ENCODE measurements around the gene C1QTNF12.

Gene C1QTNF12

DNA sequence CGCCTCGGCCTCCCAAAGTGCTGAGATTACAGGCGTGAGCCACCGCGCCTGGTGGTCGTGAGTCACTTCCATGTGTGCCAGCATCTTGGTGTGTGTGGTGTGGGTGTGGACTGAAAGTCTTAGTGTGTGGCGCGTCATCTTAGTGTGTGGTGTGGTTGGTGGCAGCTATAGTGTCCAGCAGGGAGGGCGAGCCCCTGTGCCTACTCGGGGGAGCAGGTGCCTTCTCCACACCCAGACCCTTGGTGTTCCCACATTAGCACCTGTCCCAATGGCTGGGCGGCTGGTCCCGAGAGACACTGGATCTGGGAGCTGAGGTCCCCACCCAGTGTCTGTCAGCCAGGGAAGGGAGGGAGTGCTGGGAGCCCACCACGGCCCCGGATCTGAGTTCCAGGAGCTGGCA lies 36.5 kb upstream of the C1QTNF12 start:
- H3K27ac ChIP-seq: peak overlapping the region; percentile 60
- no peak for DNase-seq (ENCODE audit: low read depth, low spot score)

DNA sequence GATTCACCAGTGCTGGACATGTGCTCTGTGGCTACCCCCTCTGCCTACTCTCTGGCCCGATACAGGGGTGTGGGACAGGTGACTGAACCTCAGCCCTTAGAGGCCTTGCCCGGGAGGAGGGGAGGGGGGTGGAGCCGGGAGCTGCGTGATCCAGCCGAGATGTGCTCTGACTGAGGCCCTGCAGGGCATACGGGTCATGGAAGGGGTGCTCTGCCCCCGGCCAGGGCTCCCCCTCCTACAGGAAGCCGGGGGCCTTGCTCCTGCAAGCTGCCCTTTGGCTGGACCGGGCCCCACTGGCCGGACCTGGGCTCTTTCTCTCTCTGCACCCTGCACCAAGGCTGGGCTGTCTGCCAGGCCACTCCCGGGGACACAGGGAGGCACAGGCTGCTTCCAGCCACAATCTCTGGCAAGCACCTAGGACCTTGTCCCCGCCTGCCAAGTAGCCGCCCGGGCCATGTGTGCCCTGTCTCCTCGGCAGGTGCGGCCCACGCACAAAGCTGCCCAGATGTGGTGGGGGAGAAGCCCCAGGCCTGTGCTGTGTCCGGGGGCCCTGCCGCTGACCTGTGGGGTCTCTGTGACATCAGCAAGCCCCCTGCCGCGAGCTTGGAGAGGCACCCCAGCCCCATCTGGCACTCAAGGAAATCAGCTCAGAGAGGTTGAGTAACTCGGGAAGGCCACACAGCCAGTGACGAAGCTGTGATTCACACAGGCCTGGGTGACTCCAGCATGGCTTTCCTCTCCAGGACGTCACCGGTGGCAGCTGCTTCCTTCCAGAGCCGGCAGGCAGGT lies 35.2 kb upstream of the C1QTNF12 start:
- H3K27ac ChIP-seq: peak overlapping the region; percentile 60
- DNase-seq (ENCODE audit: low read depth, low spot score): no peak

DNA sequence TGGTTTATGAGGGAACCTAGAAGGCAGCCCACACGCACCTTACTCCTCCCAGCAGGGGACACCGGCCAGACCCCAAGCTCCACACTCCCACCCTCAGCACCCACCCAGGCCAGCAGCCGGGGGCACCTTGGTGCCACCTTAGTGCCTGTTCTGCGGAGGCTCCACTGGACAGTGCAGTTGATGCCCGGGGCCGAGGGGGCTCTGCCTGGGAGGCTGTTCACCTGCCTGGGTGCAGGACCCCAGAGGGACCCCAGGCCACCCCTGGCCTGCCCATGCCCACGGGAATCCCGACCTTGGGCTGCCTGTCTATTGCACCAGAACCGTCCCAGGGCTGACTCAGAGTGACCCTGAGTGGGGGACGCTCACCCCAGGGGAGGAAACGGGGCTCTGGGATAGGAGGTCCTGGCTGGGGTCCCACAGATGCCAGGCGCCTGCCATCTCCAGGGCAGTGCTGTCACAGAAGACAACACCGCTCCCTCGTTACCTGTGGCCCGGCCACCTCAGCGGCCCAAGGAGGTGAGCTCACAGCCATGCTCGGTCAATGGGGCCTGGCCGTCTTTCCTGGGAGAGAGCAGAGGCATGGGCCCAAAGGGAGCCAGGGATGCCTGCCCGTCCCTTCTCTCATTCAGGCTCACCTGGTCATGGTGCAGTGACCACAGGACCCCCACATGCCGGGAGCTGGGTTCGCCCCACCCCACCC lies 34.4 kb upstream of the C1QTNF12 start:
- no peak for DNase-seq (ENCODE audit: low read depth, low spot score)
- no peak overlapping the region for H3K27ac ChIP-seq

DNA sequence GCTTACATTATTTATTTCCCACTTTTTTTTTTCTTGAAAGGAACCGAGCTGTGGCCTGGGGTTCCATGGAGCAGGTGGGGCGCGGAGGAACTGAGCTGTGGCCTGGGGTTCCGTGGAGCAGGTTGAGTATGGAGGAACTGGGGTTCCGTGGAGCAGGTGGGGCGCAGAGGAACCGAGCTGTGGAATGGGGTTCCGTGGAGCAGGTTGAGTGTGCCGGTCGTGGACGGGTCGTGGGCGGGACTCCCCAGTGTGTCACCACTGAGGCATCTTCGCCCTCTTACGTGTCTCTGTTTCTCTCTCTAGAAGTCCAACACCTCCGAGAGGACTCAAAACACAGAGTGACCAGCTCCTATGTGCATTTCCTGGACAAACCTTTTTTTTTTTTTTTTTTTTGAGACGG lies 32.5 kb upstream of the C1QTNF12 start:
- DNase-seq (ENCODE audit: low read depth, low spot score): no peak
- H3K27ac ChIP-seq: no peak overlapping the region

DNA sequence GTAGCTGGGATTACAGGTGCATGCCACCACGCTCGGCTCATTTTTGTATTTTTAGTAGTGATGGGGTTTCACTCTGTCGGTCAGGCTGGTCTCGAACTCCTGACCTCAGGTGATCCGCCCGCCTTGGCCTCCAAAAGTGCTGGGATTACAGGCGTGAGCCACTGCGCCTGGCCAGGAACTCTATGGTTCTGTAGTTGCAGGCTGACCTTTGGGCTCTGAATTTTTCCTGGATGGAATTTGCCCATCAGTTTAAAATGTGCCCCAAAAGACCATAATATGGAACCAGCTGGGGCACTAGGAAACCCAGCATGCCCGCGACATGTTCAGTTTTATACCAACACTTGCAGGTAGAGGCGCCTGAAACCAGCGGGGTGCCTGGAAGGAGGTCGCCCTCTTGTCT lies 32.1 kb upstream of the C1QTNF12 start:
- H3K27ac ChIP-seq: no peak overlapping the region
- DNase-seq (ENCODE audit: low read depth, low spot score): no peak

DNA sequence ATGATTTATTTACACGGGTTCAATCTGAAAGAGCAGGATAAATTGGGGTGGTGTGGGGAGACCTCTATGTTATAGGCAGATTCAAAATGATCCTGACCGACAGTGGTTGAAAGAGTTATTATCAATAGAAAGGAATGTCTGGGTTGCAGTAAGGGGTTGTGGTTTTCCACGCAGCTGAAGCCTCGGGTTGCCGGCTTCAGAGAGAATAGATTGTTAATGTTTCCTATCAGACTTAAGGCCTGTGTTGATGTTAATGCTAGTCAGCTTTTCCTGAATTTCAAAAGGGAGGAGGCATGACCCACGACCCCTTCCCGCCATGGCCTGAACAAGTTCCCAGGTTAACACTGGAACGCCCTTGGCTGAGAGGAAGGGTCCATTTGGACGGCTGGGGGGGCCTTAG lies 29.3 kb upstream of the C1QTNF12 start:
- no peak overlapping the region for H3K27ac ChIP-seq
- DNase-seq (ENCODE audit: low read depth, low spot score): no peak

DNA sequence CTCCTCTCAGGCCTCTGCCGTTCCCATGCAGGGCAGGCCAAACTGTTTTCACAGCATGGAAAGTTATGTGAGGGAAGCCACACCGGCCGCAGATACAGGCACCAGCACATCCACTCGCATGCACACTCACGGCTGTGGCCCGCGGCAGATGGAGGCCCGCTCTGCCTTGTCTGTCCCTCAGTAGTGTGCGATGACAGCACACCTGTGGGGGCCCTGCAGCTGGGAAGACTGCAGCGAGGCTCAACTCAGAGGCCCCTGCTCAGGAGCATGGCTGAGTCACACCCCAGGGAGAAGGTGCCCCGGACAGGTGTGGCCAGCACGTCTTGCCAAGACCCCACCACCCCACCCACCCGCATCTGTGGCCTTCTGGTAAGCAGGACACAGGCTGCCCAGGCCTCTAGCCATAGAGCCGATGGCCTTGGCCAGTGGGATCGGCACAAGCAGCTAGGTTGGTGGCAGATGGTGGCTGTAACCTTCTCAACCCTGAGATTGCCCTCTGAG lies 28.5 kb upstream of the C1QTNF12 start:
- no peak for DNase-seq (ENCODE audit: low read depth, low spot score)
- H3K27ac ChIP-seq: no peak overlapping the region

DNA sequence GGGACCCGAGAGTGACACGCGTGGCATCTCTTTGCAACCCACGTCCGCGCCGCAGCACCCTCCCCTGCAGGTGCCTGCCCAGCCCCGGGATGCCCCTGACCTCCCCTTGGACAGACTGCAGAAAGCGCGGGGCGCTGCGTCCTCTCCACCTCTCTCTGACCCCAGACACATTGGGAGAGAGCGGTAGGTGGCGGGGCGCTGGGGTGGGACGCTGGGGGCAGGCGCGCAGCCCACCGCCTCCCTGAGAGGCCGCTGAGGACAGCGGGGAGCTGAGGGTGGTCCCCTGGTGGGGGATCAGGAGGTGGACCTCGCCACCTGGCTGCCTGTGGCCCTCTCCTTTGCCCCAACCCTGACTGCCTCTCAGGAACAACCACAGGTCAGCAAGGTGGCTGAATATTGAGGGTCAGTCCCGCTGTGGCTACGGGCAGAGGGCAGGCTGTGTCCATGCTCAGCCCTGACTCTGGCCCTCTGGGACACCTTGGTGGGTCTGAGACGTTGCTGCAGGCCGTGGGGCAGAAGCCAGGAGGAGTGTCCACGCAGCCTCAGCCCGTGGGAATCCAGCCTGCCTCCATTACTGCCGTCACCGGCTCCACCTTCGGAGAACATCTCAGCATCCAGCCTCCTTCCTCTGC lies 27.9 kb upstream of the C1QTNF12 start:
- H3K27ac ChIP-seq: no peak overlapping the region
- DNase-seq (ENCODE audit: low read depth, low spot score): no peak

DNA sequence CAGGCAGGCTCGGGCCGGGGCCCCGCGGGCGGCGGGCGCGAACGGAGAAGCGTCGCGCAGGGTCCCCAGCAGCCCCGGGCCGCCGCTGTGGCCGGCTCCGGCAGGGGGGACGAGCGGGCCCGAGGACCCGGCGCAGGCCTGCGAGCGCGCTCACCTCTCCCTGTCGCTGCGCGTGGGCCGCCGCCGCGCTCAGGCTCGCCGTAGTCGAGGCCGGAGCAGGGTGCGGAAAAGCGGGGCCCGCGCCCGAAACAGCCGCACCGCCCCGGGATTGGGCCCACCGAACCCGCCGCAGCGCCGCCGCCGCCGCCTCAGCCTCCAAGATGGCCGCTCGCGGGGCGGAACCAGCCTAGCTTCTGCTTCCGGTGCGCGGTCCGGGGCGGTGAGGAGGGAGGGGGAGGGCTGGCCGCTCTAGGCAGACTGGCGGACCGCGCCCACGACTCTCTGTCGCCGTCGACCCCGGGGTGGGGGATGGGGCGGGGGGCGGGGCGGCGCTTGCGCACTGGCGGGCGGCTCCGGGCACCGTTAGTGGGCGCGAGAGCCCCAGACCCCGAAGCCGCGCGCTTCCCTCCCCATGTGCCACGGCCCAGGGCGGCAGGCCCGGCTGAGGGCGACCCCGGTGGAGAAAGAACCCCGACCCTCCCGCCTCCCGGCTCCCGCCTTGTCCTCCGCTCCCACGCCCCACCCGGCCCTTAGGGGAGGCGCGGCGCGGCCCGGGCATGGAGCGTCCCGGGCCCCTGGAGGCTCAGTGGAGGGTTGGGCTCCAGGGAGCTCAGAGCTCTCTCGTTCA lies 27.2 kb upstream of the C1QTNF12 start, which contains the start of gene UBE2J2:
Gene UBE2J2, minus strand, starts transcription at position 343 of the 787 bp plus-strand sequence. CDS start 5,862 bp downstream, outside the sequence.
- peak within 1 kb of the TSS; percentile 84 for H3K27ac ChIP-seq
- no peak for DNase-seq (ENCODE audit: low read depth, low spot score)

DNA sequence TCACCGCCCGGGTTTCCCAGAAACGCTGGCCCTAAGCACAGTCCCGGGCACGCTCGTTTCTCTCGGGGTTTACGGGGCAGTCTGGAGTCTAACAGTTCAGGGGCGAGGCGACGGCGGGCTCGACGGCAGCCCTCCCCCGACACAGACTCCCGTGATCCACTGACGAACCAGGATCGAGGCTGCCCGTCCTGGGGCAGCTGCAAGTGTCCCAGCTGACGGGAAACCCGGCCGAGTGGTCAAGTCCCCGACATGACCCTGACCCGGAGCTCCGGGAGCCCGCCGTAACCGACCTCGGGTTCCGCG lies 26.6 kb upstream of the C1QTNF12 start:
- peak overlapping the region; percentile 84 for H3K27ac ChIP-seq
- no peak for DNase-seq (ENCODE audit: low read depth, low spot score)

DNA sequence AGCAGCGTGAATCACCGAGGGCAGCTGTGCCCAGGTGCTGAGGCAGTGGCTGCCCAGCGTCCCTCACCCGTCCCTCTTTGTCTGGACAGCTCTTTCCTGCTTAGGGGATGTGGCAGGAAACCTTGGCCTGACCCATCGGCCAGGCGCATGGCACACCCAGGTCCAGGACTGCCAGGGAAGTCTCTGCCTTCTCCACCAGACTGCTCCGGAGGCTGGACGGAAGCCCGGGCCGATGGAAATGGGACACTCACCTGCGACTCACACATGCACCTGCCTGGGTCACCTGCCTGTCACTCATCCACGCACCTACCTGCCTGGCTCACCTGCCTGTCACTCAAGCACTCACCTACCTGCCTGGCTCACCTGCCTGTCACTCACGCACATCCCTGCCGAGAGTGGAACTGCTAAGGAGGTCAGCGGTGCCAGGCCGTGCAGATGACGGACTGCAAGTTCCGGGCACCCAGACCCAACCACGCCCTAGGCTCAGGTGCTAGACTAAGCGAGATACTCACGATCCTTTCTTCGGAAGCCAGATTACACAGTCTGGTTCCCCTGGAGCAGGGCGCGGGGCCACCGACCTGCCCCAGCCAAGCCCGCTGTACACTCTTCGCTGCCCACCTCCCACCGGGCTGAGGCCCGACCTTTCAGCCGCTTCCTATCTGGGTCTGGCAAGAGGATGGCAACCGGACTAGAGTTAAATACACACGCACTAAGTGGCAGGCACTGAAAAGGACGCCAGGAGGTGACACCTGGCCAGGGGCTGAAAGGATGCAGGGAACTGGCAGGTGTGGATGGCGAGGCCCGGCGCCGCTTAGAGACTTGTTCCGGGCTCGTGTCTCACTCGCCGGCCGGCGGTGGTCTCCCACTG lies 26.1 kb upstream of the C1QTNF12 start:
- no peak for DNase-seq (ENCODE audit: low read depth, low spot score)
- peak overlapping the region; percentile 84 for H3K27ac ChIP-seq

DNA sequence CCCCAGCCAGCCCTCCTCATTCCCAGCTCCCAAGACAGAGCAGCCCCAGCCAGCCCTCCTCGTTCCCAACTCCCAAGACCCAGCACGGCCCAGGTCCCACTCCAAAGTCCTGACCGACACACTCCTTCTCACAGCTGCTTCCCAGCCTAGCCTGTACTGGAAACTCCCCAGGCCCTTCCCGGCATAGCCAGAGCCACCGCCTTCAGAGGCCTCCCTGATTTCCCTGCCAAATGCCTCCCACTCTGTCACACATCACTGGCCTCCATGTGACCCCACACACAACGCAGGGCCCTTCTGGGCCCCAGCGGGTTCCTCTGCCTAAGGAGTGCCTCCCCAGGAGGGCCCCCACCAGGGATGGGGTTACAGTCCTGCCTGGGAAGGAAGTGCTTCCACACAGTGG lies 24.3 kb upstream of the C1QTNF12 start:
- H3K27ac ChIP-seq: no peak overlapping the region
- no peak for DNase-seq (ENCODE audit: low read depth, low spot score)

DNA sequence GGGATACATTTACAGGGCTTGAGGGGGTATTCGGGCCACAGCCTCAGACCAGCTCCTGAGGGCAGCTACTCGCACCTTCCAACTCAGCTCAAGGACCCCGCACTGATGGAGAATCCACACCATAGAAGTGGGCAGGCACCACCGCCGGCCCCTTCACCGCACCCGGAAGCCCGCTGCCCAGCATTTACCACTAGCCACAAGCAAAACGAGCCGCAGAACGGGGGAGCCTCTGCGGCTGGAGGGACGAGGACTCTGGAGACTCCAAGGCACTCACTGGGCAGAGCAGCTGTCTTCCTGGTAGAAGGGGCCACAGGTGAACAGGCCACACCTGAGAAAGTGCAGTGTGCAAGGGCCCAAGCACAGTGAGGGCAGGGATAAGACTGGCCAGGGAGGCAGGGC lies 21.8 kb upstream of the C1QTNF12 start:
- no peak overlapping the region for H3K27ac ChIP-seq
- no peak for DNase-seq (ENCODE audit: low read depth, low spot score)

DNA sequence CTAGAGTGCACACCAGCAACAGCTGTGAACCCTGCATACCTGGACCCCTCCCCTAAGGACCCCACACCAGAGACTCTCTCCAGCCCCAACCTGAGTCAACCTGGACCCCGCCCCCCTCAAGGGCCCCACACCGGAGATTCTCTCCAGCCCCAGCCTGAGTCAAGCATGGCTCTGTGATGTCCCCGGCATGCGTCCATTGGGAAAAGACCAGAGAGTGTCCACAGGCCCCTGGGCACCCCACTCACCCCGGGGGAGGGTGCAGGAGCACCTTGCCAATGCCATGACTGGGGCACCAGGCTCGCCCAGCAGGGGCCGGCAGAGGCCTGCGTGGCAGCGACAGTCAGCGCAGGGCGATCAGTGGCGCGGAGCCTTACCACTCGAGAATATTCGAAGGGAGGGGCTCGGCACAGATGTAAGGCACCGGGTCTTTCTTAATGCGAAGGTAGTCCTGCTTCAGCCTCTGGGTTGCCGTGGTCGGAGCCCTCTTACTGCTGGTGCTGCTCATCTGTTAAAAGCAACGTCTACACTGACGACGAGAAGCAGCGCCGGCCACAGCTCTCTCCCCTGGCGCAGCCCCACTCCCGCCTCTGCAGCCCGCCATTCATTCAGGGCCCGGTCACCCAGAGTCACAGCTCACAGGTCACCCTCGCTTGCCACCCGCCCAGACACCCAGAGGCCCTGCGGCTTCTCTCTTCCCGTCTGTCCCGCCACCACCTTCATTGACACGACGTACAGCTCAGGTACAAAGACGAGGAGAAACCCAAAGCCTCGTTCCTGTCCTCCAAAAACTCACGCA lies 21.2 kb upstream of the C1QTNF12 start:
- no peak overlapping the region for H3K27ac ChIP-seq
- no peak for DNase-seq (ENCODE audit: low read depth, low spot score)

DNA sequence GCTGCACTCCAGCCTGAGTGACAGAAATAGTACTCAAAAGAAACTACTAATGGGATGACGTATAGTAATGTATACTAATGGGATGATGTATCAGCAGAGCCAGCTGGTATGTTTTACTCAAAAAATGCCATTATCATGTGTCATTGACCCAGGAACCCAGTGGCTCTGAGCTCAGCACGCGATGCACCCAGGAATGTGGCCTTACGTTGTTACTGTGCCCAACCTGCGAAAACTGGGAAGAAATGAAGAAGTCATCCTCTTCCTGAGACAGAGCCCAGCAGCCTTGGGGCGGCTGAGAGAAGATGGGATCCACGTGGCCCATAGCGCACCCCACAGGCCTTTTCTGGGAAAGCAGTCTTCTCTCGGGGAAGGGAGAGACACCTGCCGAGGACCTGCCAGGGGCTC lies 18.3 kb upstream of the C1QTNF12 start:
- H3K27ac ChIP-seq: peak overlapping the region; percentile 72
- no peak for DNase-seq (ENCODE audit: low read depth, low spot score)

DNA sequence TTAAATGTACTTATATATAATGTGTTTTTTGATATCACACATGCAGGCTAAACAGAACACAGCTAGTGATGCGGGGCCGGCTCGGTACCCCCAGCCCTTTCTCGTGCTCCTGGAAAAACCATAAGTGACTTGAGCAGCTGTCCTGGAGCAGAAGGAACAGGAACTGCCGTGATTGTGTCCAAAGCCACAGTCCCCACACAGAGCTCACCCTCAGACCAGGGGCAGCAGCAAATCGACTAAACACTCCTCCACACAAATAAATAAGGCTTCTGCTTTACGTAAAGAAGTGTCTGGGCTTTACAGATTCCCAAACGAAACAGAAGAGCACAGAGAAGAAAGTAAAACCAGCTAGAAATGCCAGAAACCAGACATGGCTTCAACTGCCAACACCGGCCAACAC lies 17.5 kb upstream of the C1QTNF12 start:
- DNase-seq (ENCODE audit: low read depth, low spot score): no peak
- peak overlapping the region; percentile 72 for H3K27ac ChIP-seq

DNA sequence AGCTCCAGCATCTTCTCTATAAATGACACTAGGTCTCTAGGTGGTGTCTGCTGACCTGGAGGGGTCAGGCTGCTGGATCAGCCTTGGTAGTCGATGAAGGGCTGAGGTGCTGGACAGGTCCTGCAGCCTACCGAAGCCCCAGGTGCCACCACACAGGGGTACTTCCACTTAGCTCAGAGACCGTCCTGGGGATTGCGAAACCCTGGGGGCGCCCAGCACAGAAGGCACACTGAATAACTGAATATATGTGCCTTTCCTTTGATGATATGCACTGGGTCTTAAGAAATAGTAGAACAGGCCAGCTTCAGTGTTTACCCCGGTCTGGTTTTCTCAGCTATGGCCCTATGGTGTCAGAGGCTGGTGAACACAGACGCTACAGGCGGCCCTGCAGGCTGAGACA lies 16.2 kb upstream of the C1QTNF12 start:
- H3K27ac ChIP-seq: no peak overlapping the region
- DNase-seq (ENCODE audit: low read depth, low spot score): no peak

DNA sequence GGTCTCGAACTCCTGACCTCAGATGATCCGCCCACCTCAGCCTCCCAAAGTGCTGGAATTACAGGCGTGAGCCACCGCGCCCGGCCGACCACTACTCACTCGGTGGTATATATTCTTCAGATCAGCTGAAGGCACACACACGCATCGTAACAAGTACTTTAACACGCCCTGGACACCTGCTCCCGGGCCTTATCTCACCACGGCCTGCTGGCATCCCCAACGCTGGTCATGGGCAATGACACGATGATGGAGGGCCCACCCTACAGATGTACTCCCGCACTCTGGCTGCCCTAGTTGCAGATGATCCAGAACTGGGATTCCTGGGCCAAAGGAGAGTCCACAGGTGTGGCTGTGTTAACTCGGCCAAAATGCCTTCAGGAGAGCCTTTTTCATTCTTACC lies 15.5 kb upstream of the C1QTNF12 start:
- H3K27ac ChIP-seq: no peak overlapping the region
- no peak for DNase-seq (ENCODE audit: low read depth, low spot score)

Measured in epithelial cell of prostate (primary cell).